Mesenchymal stem cell (in vitro differentiated cells and primary cell): Measurements from ENCODE around the gene IL1RL2.

Experiments used
- DNase-seq: peaks from one replicate; pipeline ENCODE4 v3.0.0-alpha.2; 2013
- H2AFZ ChIP-seq: one replicate; pipeline ENCODE4 v1.6.1; 2013; ENCODE audit warnings: low read depth, mild to moderate bottlenecking, control low read depth, inconsistent platforms, low read length, moderate library complexity
- H2AK5ac ChIP-seq: 2 replicates; pipeline ENCODE4 v1.6.1; 2013; ENCODE audit warnings: low read length, moderate library complexity, mild to moderate bottlenecking, inconsistent platforms; ENCODE audit not compliant: severe bottlenecking
- H2BK120ac ChIP-seq: one replicate; pipeline ENCODE4 v1.6.1; 2013; ENCODE audit warnings: low read depth, mild to moderate bottlenecking, inconsistent platforms, low read length, moderate library complexity
- H2BK12ac ChIP-seq, 2 experiments: one replicate each; pipeline ENCODE4 v1.6.1; 2013; ENCODE audit warnings: inconsistent platforms in 2 of 2, low read length in 2 of 2, mild to moderate bottlenecking in 2 of 2, moderate library complexity in 2 of 2, control low read depth in 1 of 2
- H2BK15ac ChIP-seq: one replicate; pipeline ENCODE4 v1.6.1; 2013; ENCODE audit warnings: mild to moderate bottlenecking, low read depth, inconsistent platforms; ENCODE audit not compliant: poor library complexity, severe bottlenecking
- H2BK5ac ChIP-seq: 2 replicates; pipeline ENCODE4 v1.6.1; 2013; ENCODE audit warnings: low read depth, mild to moderate bottlenecking, low read length, control low read depth, inconsistent platforms; ENCODE audit not compliant: poor library complexity, severe bottlenecking
- H3K14ac ChIP-seq, 2 experiments: one replicate each; pipeline ENCODE4 v1.6.1; 2013; ENCODE audit warnings: inconsistent platforms in 2 of 2, low read length in 2 of 2, control low read depth in 1 of 2, mild to moderate bottlenecking in 1 of 2, moderate library complexity in 1 of 2
- H3K18ac ChIP-seq, 2 experiments: one replicate each; pipeline ENCODE4 v1.6.1; 2013; ENCODE audit warnings: inconsistent platforms in 2 of 2, low read length in 2 of 2, control low read depth in 1 of 2, low read depth in 1 of 2, mild to moderate bottlenecking in 1 of 2
- H3K23ac ChIP-seq, 2 experiments: one replicate each; pipeline ENCODE4 v1.6.1; 2013; ENCODE audit warnings: inconsistent platforms in 2 of 2, low read length in 2 of 2, mild to moderate bottlenecking in 2 of 2, moderate library complexity in 2 of 2, control low read depth in 1 of 2
- H3K27ac ChIP-seq: 2 replicates; pipeline ENCODE4 v1.5.1; 2013; ENCODE audit warnings: mild to moderate bottlenecking, moderate library complexity, low read length, control low read depth, inconsistent platforms; ENCODE audit not compliant: poor library complexity, severe bottlenecking
- H3K27me3 ChIP-seq, 2 experiments: 2 replicates each; pipeline versions ENCODE4 v1.6.1 to v1.7.0; 2013; ENCODE audit warnings: low read length in 2 of 2, mild to moderate bottlenecking in 2 of 2, moderate library complexity in 2 of 2, control low read depth in 1 of 2, inconsistent platforms in 1 of 2; ENCODE audit not compliant: control insufficient read depth in 1 of 2, insufficient read depth in 1 of 2
- H3K36me3 ChIP-seq, 2 experiments: 2 replicates each; pipeline versions ENCODE4 v1.6.1 to v1.7.0; 2013; ENCODE audit warnings: low read length in 2 of 2, control low read depth in 1 of 2, inconsistent platforms in 1 of 2, low read depth in 1 of 2, mild to moderate bottlenecking in 1 of 2; ENCODE audit not compliant: insufficient read depth in 2 of 2, control insufficient read depth in 1 of 2
- H3K4ac ChIP-seq, 2 experiments: one replicate each; pipeline ENCODE4 v1.6.1; 2013; ENCODE audit warnings: inconsistent platforms in 2 of 2, low read length in 2 of 2, mild to moderate bottlenecking in 2 of 2, moderate library complexity in 2 of 2, control low read depth in 1 of 2, low read depth in 1 of 2
- H3K4me1 ChIP-seq: 2 replicates; pipeline ENCODE4 v1.6.1; 2013; ENCODE audit warnings: low read depth, low read length, control low read depth; ENCODE audit not compliant: control insufficient read depth, insufficient read depth
- H3K4me2 ChIP-seq: 2 replicates; pipeline ENCODE4 v1.6.1; 2013; ENCODE audit warnings: low read length, mild to moderate bottlenecking, inconsistent platforms; ENCODE audit not compliant: poor library complexity, severe bottlenecking
- H3K4me3 ChIP-seq, 2 experiments: 2 replicates each; pipeline versions ENCODE4 v1.5.1 to v1.7.0; 2013; ENCODE audit warnings: low read length in 2 of 2, mild to moderate bottlenecking in 2 of 2, control low read depth in 1 of 2, low read depth in 1 of 2; ENCODE audit not compliant: insufficient read depth in 1 of 2
- H3K79me1 ChIP-seq: replicated peaks from 2 replicates; pipeline ENCODE4 v1.6.1; 2013; ENCODE audit warnings: mild to moderate bottlenecking, control low read depth, low read length, inconsistent platforms; ENCODE audit not compliant: poor library complexity, severe bottlenecking
- H3K9ac ChIP-seq: 2 replicates; pipeline ENCODE4 v1.7.0; 2013; ENCODE audit warnings: mild to moderate bottlenecking, low read length, moderate library complexity
- H3K9me3 ChIP-seq: 2 replicates; pipeline ENCODE4 v1.7.0; 2013; ENCODE audit warnings: mild to moderate bottlenecking, low read length; ENCODE audit not compliant: control insufficient read depth
- H4K8ac ChIP-seq: one replicate; pipeline ENCODE4 v1.6.1; 2013; ENCODE audit warnings: inconsistent platforms, mild to moderate bottlenecking, low read length, moderate library complexity
- H4K91ac ChIP-seq: one replicate; pipeline ENCODE4 v1.6.1; 2013; ENCODE audit warnings: mild to moderate bottlenecking, low read length, inconsistent platforms
- WGBS: methylation state at CpG from one replicate; pipeline ENCODE4 v1.1.7; 2013; ENCODE audit warnings: mixed read lengths; 5-methylcytosine and 5-hydroxymethylcytosine counted together

Gene IL1RL2

GRCh38 chr2:102279391-102279735, 92.5 kb downstream of the IL1RL2 start:
- no peak overlapping the region for H2AK5ac ChIP-seq
- no peak overlapping the region for H2BK12ac ChIP-seq
- no peak overlapping the region for H3K14ac ChIP-seq
- H2BK5ac ChIP-seq, result no peak overlapping the region
- peaks cover 0 to 71% of the 10 kb centered on the region in 2 experiments for H3K27me3 ChIP-seq
- H4K91ac ChIP-seq, result no peak overlapping the region
- no peak overlapping the region for H3K4me3 ChIP-seq
- no peak overlapping the region for H3K4ac ChIP-seq
- no peak for DNase-seq
- no peak overlapping the region for H4K8ac ChIP-seq
- no peak overlapping the region for H2BK120ac ChIP-seq
- no peak overlapping the region for H3K9ac ChIP-seq
- H3K4me1 ChIP-seq, result no peaks in the 10 kb centered on the region
- no peak overlapping the region for H3K4me2 ChIP-seq
- no peak overlapping the region for H3K27ac ChIP-seq
- H3K36me3 ChIP-seq, result no peaks in the 10 kb centered on the region
- no peak overlapping the region for H3K23ac ChIP-seq
- no peaks in the 10 kb centered on the region for H3K79me1 ChIP-seq
- no peaks in the 10 kb centered on the region for H3K9me3 ChIP-seq
- no CpG with 5 or more reads among the region's 1 CpG for WGBS
- no peak overlapping the region for H2AFZ ChIP-seq
- H3K18ac ChIP-seq, result no peak overlapping the region
- H2BK15ac ChIP-seq, result no peak overlapping the region

- H3K79me1 ChIP-seq, result no peaks in the 10 kb centered on the region
- H3K4me2 ChIP-seq, result no peak overlapping the region
- no peak overlapping the region for H3K4me3 ChIP-seq
Measured at GRCh38 chr2:102282678-102283091, 95.9 kb downstream of the IL1RL2 start.

GRCh38 chr2:102283996-102284395, 97.2 kb downstream of the IL1RL2 start:
- H3K14ac ChIP-seq, result no peak overlapping the region
- H2BK15ac ChIP-seq, result no peak overlapping the region
- H2AK5ac ChIP-seq, result no peak overlapping the region
- no peak for DNase-seq
- H3K18ac ChIP-seq, result no peak overlapping the region
- H3K27ac ChIP-seq, result no peak overlapping the region
- H3K36me3 ChIP-seq, result no peaks in the 10 kb centered on the region
- no peak overlapping the region for H4K91ac ChIP-seq
- no peak overlapping the region for H3K9ac ChIP-seq
- no peak overlapping the region for H2BK12ac ChIP-seq
- H3K4me2 ChIP-seq, result no peak overlapping the region
- H3K9me3 ChIP-seq, result no peaks in the 10 kb centered on the region
- no peak overlapping the region for H2BK5ac ChIP-seq
- H3K4me1 ChIP-seq, result peaks cover under 1% of the 10 kb centered on the region
- 94% methylated on average over 1 of the region's 1 CpG for WGBS
- peaks cover 0 to 33% of the 10 kb centered on the region in 2 experiments for H3K27me3 ChIP-seq
- no peak overlapping the region for H3K23ac ChIP-seq
- no peak overlapping the region for H3K4ac ChIP-seq
- no peak overlapping the region for H4K8ac ChIP-seq
- H2AFZ ChIP-seq, result no peak overlapping the region
- H3K4me3 ChIP-seq, result no peak overlapping the region
- no peak overlapping the region for H2BK120ac ChIP-seq
- H3K79me1 ChIP-seq, result no peaks in the 10 kb centered on the region

More at GRCh38 chr2:102282678-102283091, 95.9 kb downstream of the IL1RL2 start:
- Histone ChIP-seq H2BK5ac (no peak overlapping the region), H3K23ac (no peak overlapping the region), H3K27me3 (peaks cover 0 to 45% of the 10 kb centered on the region in 2 experiments), H3K4ac (no peak overlapping the region), H2BK15ac (no peak overlapping the region), H2BK120ac (no peak overlapping the region), H3K36me3 (no peaks in the 10 kb centered on the region), H3K4me1 (no peaks in the 10 kb centered on the region), H4K8ac (no peak overlapping the region), H4K91ac (no peak overlapping the region), H3K18ac (no peak overlapping the region), H3K14ac (no peak overlapping the region), H2AFZ (no peak overlapping the region), H3K27ac (no peak overlapping the region), H2BK12ac (no peak overlapping the region), H3K9me3 (no peaks in the 10 kb centered on the region), H3K9ac (no peak overlapping the region), H2AK5ac (no peak overlapping the region)
- WGBS, result 100% methylated on average over 1 of the region's 2 CpGs
- DNase-seq, result no peak

GRCh38 chr2:102284611-102285010, 97.8 kb downstream of the IL1RL2 start:
- Histone ChIP-seq H2AK5ac (no peak overlapping the region), H3K9ac (no peak overlapping the region), H2BK5ac (no peak overlapping the region), H2AFZ (no peak overlapping the region), H3K14ac (no peak overlapping the region), H4K8ac (no peak overlapping the region), H3K18ac (no peak overlapping the region), H3K27me3 (peaks cover 0 to 28% of the 10 kb centered on the region in 2 experiments), H3K23ac (no peak overlapping the region), H3K4me3 (no peak overlapping the region), H3K36me3 (no peaks in the 10 kb centered on the region), H3K4me2 (no peak overlapping the region), H4K91ac (no peak overlapping the region), H3K27ac (no peak overlapping the region), H3K4ac (no peak overlapping the region), H2BK120ac (no peak overlapping the region), H2BK15ac (no peak overlapping the region), H3K9me3 (no peaks in the 10 kb centered on the region), H3K4me1 (peaks cover 2% of the 10 kb centered on the region), H3K79me1 (no peaks in the 10 kb centered on the region), H2BK12ac (no peak overlapping the region)
- no peak for DNase-seq
- 100% methylated on average over 3 of the region's 3 CpGs for WGBS
